ENCODE data around the gene TENM3.

TENM3 gene

DNA sequence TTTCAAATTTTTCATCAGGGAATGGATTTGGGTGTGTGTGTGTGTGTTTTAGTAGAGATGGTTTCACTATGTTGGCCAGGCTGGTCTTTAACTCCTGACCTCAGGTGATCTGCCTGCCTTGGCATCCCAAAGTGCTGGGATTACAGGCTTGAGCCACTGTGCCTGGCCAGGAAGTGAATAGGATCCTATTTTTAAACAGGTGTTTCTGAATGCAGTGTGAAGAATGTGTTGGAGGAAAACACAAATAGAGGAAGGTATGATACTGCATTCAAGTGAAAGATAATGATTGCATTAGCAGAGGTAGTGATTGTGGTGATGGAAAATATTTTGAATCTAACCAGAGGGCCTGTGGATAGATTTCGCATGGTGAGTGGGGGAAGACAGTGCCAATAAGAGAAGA lies 189.6 kb downstream of the TENM3 start:
- no peaks in the 10 kb centered on the region for H3K4me1 ChIP-seq (ENCODE audit: control insufficient read depth, insufficient read depth, low read length)
- POLR2A ChIA-PET, result no interaction called here
- TF ChIP-seq, protein P1, sequence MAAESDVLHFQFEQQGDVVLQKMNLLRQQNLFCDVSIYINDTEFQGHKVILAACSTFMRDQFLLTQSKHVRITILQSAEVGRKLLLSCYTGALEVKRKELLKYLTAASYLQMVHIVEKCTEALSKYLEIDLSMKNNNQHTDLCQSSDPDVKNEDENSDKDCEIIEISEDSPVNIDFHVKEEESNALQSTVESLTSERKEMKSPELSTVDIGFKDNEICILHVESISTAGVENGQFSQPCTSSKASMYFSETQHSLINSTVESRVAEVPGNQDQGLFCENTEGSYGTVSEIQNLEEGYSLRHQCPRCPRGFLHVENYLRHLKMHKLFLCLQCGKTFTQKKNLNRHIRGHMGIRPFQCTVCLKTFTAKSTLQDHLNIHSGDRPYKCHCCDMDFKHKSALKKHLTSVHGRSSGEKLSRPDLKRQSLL (tag by site-specific recombination; IDR thresholded peaks at IDR 0.05), result no peak
- no peak for TF ChIP-seq YY2 (tag by site-specific recombination; IDR thresholded peaks at IDR 0.05)
- TF ChIP-seq KLF7 (tag by site-specific recombination; IDR thresholded peaks at IDR 0.05; ENCODE audit: borderline replicate concordance), result no peak
- TF ChIP-seq, protein P2, sequence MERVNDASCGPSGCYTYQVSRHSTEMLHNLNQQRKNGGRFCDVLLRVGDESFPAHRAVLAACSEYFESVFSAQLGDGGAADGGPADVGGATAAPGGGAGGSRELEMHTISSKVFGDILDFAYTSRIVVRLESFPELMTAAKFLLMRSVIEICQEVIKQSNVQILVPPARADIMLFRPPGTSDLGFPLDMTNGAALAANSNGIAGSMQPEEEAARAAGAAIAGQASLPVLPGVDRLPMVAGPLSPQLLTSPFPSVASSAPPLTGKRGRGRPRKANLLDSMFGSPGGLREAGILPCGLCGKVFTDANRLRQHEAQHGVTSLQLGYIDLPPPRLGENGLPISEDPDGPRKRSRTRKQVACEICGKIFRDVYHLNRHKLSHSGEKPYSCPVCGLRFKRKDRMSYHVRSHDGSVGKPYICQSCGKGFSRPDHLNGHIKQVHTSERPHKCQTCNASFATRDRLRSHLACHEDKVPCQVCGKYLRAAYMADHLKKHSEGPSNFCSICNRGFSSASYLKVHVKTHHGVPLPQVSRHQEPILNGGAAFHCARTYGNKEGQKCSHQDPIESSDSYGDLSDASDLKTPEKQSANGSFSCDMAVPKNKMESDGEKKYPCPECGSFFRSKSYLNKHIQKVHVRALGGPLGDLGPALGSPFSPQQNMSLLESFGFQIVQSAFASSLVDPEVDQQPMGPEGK (tag by site-specific recombination; IDR thresholded peaks at IDR 0.05), result no peak
- TF ChIP-seq ZNF76 (tag by site-specific recombination; IDR thresholded peaks at IDR 0.05; ENCODE audit: borderline replicate concordance, low read depth), result no peak
- no peak for TF ChIP-seq MEIS1 (CRISPR knock-in tag; IDR thresholded peaks at IDR 0.05; ENCODE audit: borderline replicate concordance)
- TF ChIP-seq GLIS2 (tag by site-specific recombination; IDR thresholded peaks at IDR 0.05), result no peak
- no peak for TF ChIP-seq ZNF404 (tag by site-specific recombination; IDR thresholded peaks at IDR 0.05)
- no peak for TF ChIP-seq ZNF175 (tag by site-specific recombination; IDR thresholded peaks at IDR 0.05)
- no peak for TF ChIP-seq ZNF629 (tag by site-specific recombination; IDR thresholded peaks at IDR 0.05)
- TF ChIP-seq ZNF843 (tag by site-specific recombination; IDR thresholded peaks at IDR 0.05), result no peak
- TF ChIP-seq, protein P3, sequence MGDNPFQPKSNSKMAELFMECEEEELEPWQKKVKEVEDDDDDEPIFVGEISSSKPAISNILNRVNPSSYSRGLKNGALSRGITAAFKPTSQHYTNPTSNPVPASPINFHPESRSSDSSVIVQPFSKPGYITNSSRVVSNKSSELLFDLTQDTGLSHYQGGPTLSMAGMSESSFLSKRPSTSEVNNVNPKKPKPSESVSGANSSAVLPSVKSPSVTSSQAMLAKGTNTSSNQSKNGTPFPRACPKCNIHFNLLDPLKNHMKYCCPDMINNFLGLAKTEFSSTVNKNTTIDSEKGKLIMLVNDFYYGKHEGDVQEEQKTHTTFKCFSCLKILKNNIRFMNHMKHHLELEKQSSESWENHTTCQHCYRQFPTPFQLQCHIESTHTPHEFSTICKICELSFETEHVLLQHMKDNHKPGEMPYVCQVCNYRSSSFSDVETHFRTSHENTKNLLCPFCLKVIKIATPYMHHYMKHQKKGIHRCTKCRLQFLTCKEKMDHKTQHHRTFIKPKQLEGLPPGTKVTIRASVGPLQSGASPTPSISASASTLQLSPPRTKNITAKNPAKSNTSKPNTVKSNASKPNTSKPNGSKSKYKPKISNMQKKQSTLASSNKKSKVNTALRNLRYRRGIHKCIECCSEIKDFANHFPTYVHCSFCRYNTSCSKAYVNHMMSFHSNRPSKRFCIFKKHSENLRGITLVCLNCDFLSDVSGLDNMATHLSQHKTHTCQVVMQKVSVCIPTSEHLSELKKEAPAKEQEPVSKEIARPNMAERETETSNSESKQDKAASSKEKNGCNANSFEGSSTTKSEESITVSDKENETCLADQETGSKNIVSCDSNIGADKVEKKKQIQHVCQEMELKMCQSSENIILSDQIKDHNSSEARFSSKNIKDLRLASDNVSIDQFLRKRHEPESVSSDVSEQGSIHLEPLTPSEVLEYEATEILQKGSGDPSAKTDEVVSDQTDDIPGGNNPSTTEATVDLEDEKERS (tag by site-specific recombination; IDR thresholded peaks at IDR 0.05), result no peak
- TF ChIP-seq ZNF433 (tag by site-specific recombination; IDR thresholded peaks at IDR 0.05; ENCODE audit: low read depth), result no peak
- TF ChIP-seq ZNF660 (tag by site-specific recombination; IDR thresholded peaks at IDR 0.05), result no peak
- no peak for TF ChIP-seq SP3 (tag by site-specific recombination; IDR thresholded peaks at IDR 0.05)
- no peak for TF ChIP-seq ZNF707 (tag by site-specific recombination; IDR thresholded peaks at IDR 0.05)
- TF ChIP-seq ZNF211 (tag by site-specific recombination; IDR thresholded peaks at IDR 0.05; ENCODE audit: low read depth), result no peak
- TF ChIP-seq ZNF335 (tag by site-specific recombination; conservative IDR thresholded peaks at IDR 0.05), result no peak
- TF ChIP-seq FEZF1 (tag by site-specific recombination; IDR thresholded peaks at IDR 0.05), result no peak
- no peak for TF ChIP-seq OVOL3 (tag by site-specific recombination; IDR thresholded peaks at IDR 0.05)
- H3K36me3 ChIP-seq (ENCODE audit: control insufficient read depth in 2 of 2, insufficient read depth in 1 of 2, low read length in 2 of 2), result no peaks in the 10 kb centered on the region
- no peak overlapping the region for H3K4me3 ChIP-seq (ENCODE audit: low read depth, low read length)
- no peaks in the 10 kb centered on the region for H3K9me3 ChIP-seq (ENCODE audit: control insufficient read depth, insufficient read depth, low read depth, low read length)
- CTCF ChIA-PET, result no interaction called here
- no peak overlapping the region for H3K27ac ChIP-seq (ENCODE audit: extremely low read depth, low read depth, low read length)

DNA sequence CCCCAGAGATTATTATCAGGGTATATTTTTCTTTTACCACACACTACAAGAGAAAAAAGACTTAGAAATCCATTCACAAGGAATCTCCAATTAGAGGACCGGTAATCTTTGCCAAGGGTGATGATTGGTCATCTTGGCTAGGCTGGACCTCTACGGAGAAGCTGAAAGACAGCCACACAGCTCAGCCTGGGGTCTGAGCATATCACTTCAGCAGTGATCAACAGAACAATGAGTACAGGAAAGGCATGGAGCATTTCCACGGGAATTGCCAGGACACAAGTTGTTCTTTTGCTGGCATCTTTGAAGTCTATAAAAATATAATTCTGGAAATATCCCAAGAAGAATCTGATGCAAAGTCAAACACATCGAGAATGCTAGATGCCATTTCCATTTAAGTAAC lies 191.5 kb downstream of the TENM3 start:
- ChIA-PET POLR2A (no interaction called here), CTCF (no interaction called here)
- no peak overlapping the region for H3K4me3 ChIP-seq (ENCODE audit: low read depth, low read length)
- no peak overlapping the region for H3K27ac ChIP-seq (ENCODE audit: extremely low read depth, low read depth, low read length)
- H3K36me3 ChIP-seq (ENCODE audit: control insufficient read depth in 2 of 2, insufficient read depth in 1 of 2, low read length in 2 of 2), result no peaks in the 10 kb centered on the region
- no peaks in the 10 kb centered on the region for H3K4me1 ChIP-seq (ENCODE audit: control insufficient read depth, insufficient read depth, low read length)
- TF ChIP-seq ZBTB20 (tag by site-specific recombination; IDR thresholded peaks at IDR 0.05) (no peak), ZNF747 (tag by site-specific recombination; IDR thresholded peaks at IDR 0.05) (no peak), ZFP41 (tag by site-specific recombination; IDR thresholded peaks at IDR 0.05; ENCODE audit: borderline replicate concordance) (no peak)
- TF ChIP-seq, protein P4, sequence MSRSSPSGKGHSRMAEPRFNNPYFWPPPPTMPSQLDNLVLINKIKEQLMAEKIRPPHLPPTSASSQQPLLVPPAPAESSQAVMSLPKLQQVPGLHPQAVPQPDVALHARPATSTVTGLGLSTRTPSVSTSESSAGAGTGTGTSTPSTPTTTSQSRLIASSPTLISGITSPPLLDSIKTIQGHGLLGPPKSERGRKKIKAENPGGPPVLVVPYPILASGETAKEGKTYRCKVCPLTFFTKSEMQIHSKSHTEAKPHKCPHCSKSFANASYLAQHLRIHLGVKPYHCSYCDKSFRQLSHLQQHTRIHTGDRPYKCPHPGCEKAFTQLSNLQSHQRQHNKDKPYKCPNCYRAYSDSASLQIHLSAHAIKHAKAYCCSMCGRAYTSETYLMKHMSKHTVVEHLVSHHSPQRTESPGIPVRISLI (tag by site-specific recombination; IDR thresholded peaks at IDR 0.05), result no peak
- TF ChIP-seq, protein P5, sequence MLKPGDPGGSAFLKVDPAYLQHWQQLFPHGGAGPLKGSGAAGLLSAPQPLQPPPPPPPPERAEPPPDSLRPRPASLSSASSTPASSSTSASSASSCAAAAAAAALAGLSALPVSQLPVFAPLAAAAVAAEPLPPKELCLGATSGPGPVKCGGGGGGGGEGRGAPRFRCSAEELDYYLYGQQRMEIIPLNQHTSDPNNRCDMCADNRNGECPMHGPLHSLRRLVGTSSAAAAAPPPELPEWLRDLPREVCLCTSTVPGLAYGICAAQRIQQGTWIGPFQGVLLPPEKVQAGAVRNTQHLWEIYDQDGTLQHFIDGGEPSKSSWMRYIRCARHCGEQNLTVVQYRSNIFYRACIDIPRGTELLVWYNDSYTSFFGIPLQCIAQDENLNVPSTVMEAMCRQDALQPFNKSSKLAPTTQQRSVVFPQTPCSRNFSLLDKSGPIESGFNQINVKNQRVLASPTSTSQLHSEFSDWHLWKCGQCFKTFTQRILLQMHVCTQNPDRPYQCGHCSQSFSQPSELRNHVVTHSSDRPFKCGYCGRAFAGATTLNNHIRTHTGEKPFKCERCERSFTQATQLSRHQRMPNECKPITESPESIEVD (tag by site-specific recombination; IDR thresholded peaks at IDR 0.05), result no peak
- H3K9me3 ChIP-seq (ENCODE audit: control insufficient read depth, insufficient read depth, low read depth, low read length), result no peaks in the 10 kb centered on the region
